ENCODE measurements around the gene COX19. TPM values are rescaled to one million over a fixed set of nuclear protein-coding genes. Genes with fewer than 3 reads are reported as not detected.

COX19 gene
- total RNA-seq, 1 experiment from 2014 or later, result 14.0 TPM

DNA sequence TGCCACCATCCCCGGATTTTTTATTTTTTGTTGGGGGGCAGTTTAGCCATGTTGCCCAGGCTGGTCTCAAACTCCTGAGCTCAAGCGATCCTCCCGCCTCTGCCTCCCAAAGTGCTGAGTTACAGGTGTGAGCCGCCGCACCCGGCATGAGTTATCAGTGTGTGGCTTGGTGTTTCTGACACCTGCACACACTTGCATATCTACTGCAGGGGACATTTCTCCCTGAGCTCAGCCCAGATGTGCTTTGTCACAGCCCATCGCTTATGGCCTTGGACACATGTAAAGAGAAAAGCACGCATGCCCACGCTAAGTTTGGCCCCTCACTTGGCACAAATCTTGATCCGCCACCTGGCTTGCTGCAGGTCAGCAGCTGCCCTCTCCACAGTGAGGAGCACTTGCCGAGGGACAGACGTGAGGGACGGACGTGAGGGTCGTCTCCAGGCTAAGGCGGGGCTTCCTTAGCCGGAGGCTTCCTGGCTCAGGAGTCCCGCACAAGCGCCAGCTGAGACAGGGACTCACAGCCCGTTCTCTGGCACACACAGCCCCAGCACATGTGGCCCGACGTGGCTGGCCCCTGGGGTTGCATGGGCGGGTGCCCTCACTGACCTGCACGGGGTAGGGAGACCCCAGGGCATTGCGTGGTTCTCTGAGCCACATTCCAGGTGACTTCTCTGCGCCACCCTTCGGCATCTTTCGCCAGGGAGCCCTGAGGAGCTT, 19.4 kb upstream of the COX19 start:
- H3K9me3 ChIP-seq (ENCODE audit: control insufficient read depth in 1 of 2, insufficient read depth in 1 of 2, low read depth in 1 of 2, low read length in 2 of 2), result no peaks in the 10 kb centered on the region
- CTCF ChIA-PET, result interaction anchor here (1.2 to 5.0 kb wide), 5 partner anchors 19 to 189 kb away, joined by 5 to 69 read pairs (median 22); partner anchors contain the start of gene COX19
- H3K79me2 ChIP-seq (ENCODE audit: insufficient read depth, low read length), result no peaks in the 10 kb centered on the region
- POLR2A ChIA-PET, result no interaction called here
- intact Hi-C loops (cut with micrococcal nuclease), result loop anchor here (5.0 kb wide), 1 partner anchor 143 kb away; a partner anchor contains a TSS
- no peak overlapping the region for H3K27ac ChIP-seq (ENCODE audit: low read depth, low read length)
- ATAC-seq (no peak), DNase-seq (ENCODE audit: low read depth, low spot score) (no peak)
- peaks cover 0 to 9% of the 10 kb centered on the region in 2 experiments; a peak in 2 of 4 replicates for H3K4me1 ChIP-seq (ENCODE audit: control insufficient read depth in 1 of 2, insufficient read depth in 2 of 2, low read length in 2 of 2)
- H3K9me2 ChIP-seq (ENCODE audit: insufficient read depth), result no peaks in the 10 kb centered on the region
- H3K4me2 ChIP-seq (ENCODE audit: low read length), result no peak overlapping the region
- RAD21 ChIA-PET (ENCODE audit: low non-redundant PET in 1 of 2, low total read pairs in 2 of 2, uncharacterized antibody in 2 of 2, unreplicated experiment in 2 of 2), result interaction anchor here in 1 of 2 experiments (1.7 kb wide), 1 partner anchor 182 kb away, joined by 8 read pairs; no protein-coding TSS in a partner anchor
- TF ChIP-seq MAX (IDR thresholded peaks at IDR 0.05) (no peak), SRF (IDR thresholded peaks at IDR 0.05; ENCODE audit: low read depth) (no peak), JUND (IDR thresholded peaks at IDR 0.05) (no peak), EGR1 (IDR thresholded peaks at IDR 0.05; ENCODE audit: low read depth) (no peak), ZNF274 (IDR thresholded peaks at IDR 0.05; ENCODE audit: low read depth, low read length) (no peak), FOSL1 (IDR thresholded peaks at IDR 0.05; ENCODE audit: low read depth) (no peak)
- TF ChIP-seq, protein P1, sequence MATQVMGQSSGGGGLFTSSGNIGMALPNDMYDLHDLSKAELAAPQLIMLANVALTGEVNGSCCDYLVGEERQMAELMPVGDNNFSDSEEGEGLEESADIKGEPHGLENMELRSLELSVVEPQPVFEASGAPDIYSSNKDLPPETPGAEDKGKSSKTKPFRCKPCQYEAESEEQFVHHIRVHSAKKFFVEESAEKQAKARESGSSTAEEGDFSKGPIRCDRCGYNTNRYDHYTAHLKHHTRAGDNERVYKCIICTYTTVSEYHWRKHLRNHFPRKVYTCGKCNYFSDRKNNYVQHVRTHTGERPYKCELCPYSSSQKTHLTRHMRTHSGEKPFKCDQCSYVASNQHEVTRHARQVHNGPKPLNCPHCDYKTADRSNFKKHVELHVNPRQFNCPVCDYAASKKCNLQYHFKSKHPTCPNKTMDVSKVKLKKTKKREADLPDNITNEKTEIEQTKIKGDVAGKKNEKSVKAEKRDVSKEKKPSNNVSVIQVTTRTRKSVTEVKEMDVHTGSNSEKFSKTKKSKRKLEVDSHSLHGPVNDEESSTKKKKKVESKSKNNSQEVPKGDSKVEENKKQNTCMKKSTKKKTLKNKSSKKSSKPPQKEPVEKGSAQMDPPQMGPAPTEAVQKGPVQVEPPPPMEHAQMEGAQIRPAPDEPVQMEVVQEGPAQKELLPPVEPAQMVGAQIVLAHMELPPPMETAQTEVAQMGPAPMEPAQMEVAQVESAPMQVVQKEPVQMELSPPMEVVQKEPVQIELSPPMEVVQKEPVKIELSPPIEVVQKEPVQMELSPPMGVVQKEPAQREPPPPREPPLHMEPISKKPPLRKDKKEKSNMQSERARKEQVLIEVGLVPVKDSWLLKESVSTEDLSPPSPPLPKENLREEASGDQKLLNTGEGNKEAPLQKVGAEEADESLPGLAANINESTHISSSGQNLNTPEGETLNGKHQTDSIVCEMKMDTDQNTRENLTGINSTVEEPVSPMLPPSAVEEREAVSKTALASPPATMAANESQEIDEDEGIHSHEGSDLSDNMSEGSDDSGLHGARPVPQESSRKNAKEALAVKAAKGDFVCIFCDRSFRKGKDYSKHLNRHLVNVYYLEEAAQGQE (IDR thresholded peaks at IDR 0.05; ENCODE audit: low read depth), result no peak
- no peak overlapping the region for H3K4me3 ChIP-seq (replicated peaks in 1 of 2; ENCODE audit: low read depth in 1 of 2, low read length in 2 of 2)
- no peaks in the 10 kb centered on the region for H3K27me3 ChIP-seq (ENCODE audit: insufficient read depth, low read length)
- no peaks in the 10 kb centered on the region for H4K20me1 ChIP-seq (ENCODE audit: insufficient read depth)
- no TSS peak for BruUV-seq (replicated peaks)
- no peak overlapping the region for H2AFZ ChIP-seq (ENCODE audit: low read depth, low read length, poor library complexity, severe bottlenecking)
- H3K9ac ChIP-seq (ENCODE audit: low read length), result no peak overlapping the region
- H3K36me3 ChIP-seq (ENCODE audit: control insufficient read depth in 1 of 2, insufficient read depth in 2 of 2, low read length in 2 of 2), result no peaks in the 10 kb centered on the region

Measured in HCT116 (cell line).